RWPE1 (cell line): ENCODE results near the gene NUP153.

Experiments used
- CTCF ChIA-PET: fragments of 350-600 bp; sonication (Branson Sonifier 250); formaldehyde crosslinking; extraction: SDS; loops from one replicate; lab custom pipeline; 2021; lab: Yijun Ruan, JAX
- POLR2A ChIA-PET: fragments of 400-600 bp; formaldehyde crosslinking; extraction: SDS; loops from one replicate; lab custom pipeline; 2020; ENCODE audit warnings: antibody characterized with exemption; ENCODE audit not compliant: low non-redundant PET; lab: Yijun Ruan, JAX
- DNase-seq: peaks from one replicate; pipeline ENCODE4 v3.0.0; 2012; ENCODE audit warnings: low spot score
- H3K27ac ChIP-seq: fragments of 450-650 bp; 2 replicates; pipeline ENCODE4 v1.5.1; 2017
- CTCF ChIP-seq: fragments of 450-650 bp; conservative IDR thresholded peaks from 2 replicates; pipeline ENCODE4 v1.5.1; 2017; ENCODE audit warnings: low read depth, mild to moderate bottlenecking

Gene NUP153

DNA sequence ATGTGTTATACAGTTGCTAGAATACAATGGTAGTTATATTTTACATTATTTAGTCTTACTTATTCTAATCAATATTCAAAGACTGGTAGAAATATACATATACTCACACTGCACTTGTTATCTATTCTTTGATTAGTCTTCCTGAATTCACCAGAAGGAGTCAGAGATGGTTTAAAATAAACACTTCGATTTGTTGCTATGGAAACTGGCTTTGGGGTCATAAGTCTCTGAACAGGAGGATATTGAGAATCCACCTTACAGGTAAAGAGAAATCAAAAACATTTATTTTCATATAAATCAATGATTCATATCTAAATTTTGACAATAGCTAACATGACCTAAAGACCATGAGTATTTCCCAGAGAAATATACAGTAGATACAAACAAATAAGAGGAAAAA, 41.6 kb downstream of the NUP153 start:
- no peak for DNase-seq
- ChIA-PET POLR2A (no interaction called here), CTCF (no interaction called here)
- no peak for TF ChIP-seq CTCF
- no peak overlapping the region for H3K27ac ChIP-seq

DNA sequence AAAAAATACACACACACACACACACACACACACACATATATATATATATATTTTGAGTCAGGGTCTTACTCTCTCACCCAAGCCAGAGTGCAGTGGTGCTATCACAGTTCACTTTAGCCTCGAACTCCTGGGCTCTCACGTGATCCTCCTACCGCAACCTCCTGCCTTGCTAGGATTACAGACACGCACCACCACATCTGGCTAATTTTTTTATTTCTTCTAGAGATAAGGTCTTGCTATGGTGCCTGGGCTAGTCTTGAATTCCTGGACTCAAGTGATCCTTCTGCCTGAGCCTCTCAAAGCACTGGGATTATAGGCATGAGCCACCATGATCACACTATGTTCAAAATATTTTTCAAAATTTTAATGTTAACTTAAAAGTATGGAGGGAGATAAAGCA, 43.5 kb downstream of the NUP153 start:
- POLR2A ChIA-PET, result no interaction called here
- no peak for DNase-seq
- TF ChIP-seq CTCF, result no peak
- CTCF ChIA-PET, result no interaction called here
- H3K27ac ChIP-seq, result no peak overlapping the region

GRCh38 chr6:17662585-17662984, 44.1 kb downstream of the NUP153 start:
- no peak overlapping the region for H3K27ac ChIP-seq
- CTCF ChIA-PET, result no interaction called here
- DNase-seq, result no peak
- TF ChIP-seq CTCF, result no peak
- POLR2A ChIA-PET, result no interaction called here

GRCh38 chr6:17656644-17657043, 50.1 kb downstream of the NUP153 start:
- ChIA-PET CTCF (interaction anchor here (0.7 kb wide), 1 partner anchor 766 kb away, joined by 3 read pairs; no protein-coding TSS in a partner anchor), POLR2A (no interaction called here)
- TF ChIP-seq CTCF, result no peak
- no peak for DNase-seq
- no peak overlapping the region for H3K27ac ChIP-seq

- CTCF ChIA-PET, result interaction anchor here (0.6 to 0.7 kb wide), 2 partner anchors 31 to 767 kb away, joined by 3 read pairs; no protein-coding TSS in a partner anchor
Observed at GRCh38 chr6:17656092-17656491, 50.6 kb downstream of the NUP153 start.

DNA sequence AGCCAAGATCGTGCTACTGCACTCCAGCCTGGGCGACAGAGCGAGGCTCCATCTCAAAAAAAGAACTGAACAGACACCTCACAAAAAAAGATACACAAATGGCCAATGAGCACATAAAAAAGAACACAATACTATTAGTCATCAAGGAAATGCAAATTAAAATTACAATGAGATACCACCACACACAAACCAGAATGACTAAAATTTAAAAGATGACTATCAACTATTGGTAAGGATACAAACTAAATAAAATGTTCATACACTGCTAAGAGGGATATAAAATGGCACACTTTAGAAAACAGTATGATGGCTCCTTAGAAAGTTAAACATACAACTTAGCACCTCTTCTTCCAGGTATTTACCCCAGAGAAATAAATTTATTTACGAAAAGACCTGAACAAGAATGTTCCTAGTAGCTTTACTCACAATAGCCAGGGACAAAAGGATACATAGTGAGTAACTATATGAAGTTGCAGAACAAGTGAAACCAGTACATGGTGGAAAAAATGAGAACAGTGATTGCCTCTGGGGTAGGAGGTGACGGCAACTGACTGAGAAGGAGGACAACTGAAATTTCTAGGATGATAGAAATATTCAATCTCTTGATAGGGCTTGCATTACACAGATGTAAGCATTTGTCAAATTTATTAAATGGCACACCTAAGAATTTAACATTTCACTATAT, 53.4 kb downstream of the NUP153 start:
- no peak for TF ChIP-seq CTCF
- POLR2A ChIA-PET, result interaction anchor here (0.6 kb wide), 1 partner anchor 39 kb away, joined by 3 read pairs; no protein-coding TSS in a partner anchor
- CTCF ChIA-PET, result no interaction called here
- no peak overlapping the region for H3K27ac ChIP-seq
- no peak for DNase-seq

More at GRCh38 chr6:17656092-17656491, 50.6 kb downstream of the NUP153 start:
- no peak for DNase-seq
- no peak for TF ChIP-seq CTCF
- H3K27ac ChIP-seq, result no peak overlapping the region
- POLR2A ChIA-PET, result no interaction called here
